ENCODE measurements around the gene SNX30. TPM values are rescaled to one million over a fixed set of nuclear protein-coding genes. Genes with fewer than 3 reads are reported as not detected.

SNX30 gene
- total RNA-seq, 2 experiments from 2014 or later: 3.4 to 3.7 TPM

DNA sequence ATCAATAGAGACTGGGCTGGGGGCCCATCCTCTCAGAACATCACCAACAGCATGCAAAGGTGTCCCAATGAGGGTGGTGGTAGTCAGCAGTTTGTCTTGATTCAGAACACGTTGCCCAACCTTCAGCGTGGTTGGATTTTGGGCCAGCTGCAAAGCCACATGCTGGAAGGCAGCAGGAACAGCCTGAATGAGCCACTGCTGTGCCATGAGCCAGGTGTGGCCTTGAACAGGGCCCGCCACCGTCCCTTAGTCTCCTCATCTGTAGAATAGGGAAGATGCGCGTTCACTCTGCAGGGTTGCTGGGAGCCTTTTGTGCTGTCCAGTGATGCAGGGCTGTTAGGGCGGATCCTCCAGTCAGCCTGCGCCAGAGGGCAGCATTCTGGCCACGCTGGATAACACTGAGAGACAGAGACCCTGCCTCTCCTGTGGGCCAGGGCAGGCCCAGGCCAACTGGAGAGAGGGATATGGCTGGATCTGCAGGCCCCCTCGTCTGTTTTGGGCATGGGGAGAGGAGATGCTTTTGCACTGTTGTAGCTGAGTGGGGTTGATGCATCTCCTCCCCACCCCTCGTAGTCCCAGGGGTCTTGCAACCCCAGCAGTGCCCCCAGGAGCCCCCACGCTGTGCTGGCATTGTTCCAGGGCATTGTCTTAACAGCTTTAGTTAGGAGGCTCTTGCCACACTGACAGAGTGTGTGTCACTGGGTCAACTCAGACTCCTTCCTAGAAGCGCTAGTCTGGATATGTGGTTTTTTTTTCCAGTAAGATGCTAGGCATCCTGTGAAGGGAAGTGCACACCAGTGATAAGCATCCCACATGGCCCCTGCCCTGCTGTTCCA is 98.0 kb downstream of the SNX30 start:
- POLR2A ChIA-PET: no interaction called here
- CTCF ChIA-PET: no interaction called here

DNA sequence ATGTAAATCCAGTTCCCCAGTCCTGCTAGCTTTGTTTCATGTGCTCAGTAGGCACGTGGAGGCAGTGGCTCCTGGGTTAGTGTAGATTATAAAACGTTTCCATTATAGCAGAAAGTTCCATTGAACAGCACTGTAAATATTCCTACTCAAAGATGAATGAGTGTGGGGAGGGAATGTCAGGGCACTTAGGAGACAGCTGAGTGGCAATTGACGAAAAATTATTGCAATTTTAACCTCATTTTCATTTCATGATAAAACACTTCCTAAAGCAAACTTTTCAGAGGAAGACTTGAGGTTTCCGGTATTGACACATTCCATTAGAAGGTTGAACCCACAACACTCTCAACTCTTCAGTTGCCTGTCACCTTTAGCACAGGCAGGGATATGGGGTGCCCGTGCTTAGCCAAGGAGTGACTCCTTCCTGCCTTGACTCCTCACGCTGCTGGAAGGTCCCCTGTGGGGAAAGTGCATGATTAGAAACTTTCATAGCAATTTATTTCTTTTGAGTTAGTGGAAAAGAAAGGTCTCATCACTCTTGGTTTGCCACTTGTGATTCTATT is 98.9 kb downstream of the SNX30 start:
- ChIA-PET CTCF (no interaction called here), POLR2A (no interaction called here)

DNA sequence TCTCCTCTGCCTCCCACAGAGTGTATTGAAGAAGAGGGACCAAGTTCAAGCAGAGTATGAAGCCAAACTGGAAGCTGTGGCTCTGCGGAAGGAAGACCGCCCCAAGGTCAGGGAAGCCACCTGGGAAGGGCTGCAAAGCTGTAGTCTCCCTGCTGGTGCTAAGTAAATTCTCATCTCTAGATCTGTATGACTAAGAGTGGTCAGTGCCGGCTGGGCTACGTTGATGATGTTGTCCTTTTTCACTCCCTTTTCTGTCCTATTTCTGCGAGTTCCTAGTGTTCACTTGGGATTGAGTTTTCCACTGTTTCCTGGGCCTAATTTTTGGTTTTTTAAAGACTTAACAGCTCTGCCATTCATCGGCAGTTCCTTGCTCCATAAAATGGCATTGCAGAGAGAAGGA is 100.3 kb downstream of the SNX30 start:
- CTCF ChIA-PET: no interaction called here

DNA sequence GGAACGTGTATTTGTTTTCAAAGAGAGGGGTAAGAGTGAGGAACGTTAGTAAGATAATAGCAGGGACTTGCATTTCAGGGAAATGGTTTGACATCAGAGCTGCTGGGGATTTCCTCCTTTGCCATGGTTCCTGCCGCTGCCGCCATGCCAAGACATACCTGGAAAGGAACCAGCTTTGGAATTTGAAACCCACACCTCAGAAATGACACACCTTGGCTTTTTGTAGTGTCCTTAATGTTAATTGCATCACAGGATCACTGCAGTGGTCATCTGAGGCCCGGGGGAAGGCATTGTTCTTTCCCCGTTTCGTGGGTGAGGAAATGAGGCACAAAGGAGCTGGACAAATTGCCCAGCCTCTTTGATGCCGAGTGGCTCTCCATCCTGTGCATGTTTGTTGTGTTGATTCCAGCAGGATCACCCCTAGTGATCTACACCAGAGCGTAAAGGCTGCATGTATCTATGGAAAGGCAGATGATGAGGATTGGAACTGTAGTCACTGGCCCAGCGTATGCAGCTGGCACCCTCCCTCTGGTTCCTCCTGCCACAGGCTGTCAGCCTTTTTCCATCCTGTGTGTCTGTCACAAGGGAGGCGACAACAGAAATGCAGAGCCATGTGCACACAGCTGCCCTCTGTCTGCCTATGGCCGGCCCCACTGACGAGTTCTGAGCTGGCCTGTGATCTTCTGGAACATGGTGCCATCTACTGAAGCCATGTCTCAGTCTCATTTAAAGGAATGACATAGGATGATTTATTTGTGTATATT is 102.4 kb downstream of the SNX30 start:
- CTCF ChIA-PET: no interaction called here

More for the DNA sequence above, 100.3 kb downstream of the SNX30 start:
- POLR2A ChIA-PET: no interaction called here

DNA sequence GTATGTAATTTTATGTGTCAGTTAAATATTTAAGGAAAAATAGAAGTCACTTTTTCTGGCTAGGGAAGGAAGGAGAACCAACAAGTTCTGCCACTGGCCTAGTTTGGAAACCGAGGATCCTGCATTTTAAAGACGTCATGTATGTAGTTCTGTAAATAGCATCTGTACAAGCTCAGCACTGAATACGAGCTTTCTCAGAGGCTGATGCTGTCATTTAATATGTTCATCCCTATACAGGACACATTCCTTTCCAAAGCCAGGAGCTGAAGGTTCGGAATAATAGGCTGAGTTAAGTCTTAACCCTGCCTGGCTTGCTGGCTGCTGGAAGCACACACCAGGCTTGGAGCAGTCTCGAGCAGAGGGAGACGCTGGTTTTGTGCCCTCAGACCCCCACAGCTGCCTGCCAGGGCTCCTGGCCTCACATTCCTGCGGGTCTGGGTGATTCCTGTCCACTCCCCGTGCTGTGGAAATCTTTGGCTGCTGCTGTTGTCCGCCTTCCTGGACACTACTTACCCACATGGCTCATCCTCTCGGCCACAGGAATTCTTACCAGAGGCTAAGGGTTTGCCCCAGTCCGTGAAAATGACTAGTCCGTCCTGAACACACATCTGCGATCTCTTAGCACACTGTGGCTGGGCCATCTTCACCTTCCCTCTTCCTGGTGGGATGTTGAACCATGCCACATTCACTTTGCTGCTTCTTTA is 103.5 kb downstream of the SNX30 start:
- ChIA-PET POLR2A (no interaction called here), CTCF (no interaction called here)

More for the DNA sequence above, 102.4 kb downstream of the SNX30 start:
- POLR2A ChIA-PET: no interaction called here

DNA sequence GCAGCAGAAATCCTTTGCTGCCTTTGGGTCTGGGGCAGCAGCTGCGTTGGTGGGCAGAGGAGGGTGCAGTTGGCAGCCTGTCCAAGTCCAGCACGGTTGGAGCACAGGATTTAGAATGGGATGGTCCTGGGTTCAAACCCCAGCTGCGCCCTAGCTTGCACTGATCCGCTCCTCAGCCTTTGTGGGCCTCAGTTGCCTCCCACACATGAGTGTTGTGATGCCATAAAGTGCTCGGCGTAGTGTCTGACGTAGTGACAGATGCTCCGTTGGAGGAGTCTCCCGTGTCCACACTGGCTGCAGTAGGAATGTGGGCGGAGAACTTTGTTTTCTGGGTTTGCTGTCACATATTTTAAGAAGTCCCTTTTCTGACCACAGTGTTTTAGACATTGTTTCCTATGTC is 104.1 kb downstream of the SNX30 start:
- POLR2A ChIA-PET: no interaction called here
- CTCF ChIA-PET: interaction anchor here (0.6 kb wide), 1 partner anchor 1149 kb away, joined by 3 read pairs; no protein-coding TSS in a partner anchor

DNA sequence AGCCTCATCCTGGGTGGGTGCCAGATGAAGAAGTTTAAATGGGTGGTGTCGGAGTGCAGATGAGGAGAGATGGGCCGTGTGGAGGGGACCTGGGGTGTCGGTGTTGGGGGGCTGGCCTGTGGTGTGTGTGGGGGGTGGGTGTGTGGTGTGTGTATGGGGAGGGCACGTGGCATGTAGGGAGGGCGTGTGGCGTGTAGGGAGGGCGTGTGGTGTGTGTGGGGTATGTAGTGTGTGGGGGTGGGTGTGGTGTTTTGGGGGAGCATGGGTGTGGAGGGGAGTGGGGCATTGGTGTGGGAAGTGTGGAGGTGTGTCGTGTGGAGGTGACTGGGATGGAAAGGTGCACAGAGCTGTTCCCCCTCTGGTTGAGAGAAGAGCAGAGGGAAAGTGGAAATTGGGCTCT is 105.6 kb downstream of the SNX30 start:
- CTCF ChIA-PET: interaction anchor here (0.6 kb wide), 1 partner anchor 288 kb away, joined by 3 read pairs; no protein-coding TSS in a partner anchor
- POLR2A ChIA-PET: no interaction called here

DNA sequence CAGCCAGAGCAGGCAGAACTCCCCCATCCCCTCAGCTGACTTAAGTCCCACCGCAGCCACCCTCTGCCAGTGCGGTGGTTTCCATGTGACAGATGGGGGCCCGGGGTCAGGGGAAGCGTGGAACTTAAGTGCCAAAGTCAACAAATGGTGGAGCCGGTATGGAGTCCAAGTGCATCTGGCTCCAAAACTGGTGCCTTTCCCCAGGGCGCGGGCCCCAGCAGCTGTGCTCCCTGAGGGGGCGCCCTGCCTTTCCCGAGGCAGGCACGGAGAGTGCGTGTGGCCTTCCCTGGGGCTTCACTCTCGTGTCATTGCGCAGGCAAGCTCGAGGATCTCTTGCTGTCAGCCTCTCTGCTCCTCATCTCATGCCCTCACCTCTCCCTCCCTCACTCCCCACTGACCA is 106.3 kb downstream of the SNX30 start:
- ChIA-PET CTCF (interaction anchor here (0.6 kb wide), 1 partner anchor 288 kb away, joined by 3 read pairs; no protein-coding TSS in a partner anchor), POLR2A (no interaction called here)

DNA sequence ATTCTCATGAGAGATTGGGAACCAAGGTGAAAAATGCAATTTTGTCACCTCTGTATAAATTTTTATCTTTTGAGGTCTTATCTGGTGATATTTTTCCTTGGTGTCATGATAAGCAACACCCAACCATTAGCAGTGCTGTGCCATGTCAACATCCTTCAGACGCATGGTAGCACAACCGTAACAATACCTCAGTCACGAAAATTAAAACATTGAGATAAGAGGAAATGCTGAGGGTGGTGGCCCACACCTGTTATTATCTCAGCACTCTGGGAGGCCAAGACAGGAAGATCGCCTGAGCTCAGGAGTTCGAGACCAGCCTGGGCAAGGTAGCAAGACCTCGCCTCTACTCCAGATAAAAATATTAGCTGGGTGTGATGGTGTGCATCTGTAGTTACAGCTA is 107.4 kb downstream of the SNX30 start:
- ChIA-PET POLR2A (no interaction called here), CTCF (no interaction called here)

DNA sequence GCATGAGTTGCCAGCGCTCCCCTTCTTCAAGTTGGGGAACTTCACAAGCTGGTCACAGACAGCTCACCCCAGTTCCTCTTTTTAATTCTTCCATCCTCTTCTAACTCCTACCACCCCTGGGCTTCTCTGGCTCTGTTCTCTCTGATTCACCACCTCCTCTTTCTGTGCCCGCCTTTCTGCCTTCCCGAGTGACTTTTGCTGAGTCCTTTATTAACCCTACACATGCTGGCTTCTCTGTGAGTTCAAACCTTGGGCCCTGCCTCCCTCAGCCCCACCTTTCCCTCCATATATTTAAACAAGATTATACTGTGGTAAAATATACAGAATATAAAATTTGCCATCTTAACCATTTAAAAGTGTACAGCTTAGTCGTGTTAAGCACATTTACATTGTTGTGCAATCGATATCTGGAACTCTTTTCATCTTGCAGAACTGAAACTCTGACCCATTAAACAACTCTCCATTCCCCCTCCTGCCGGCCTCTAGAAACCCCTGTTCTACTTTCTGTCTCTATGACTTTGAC is 108.1 kb downstream of the SNX30 start:
- POLR2A ChIA-PET: no interaction called here
- CTCF ChIA-PET: no interaction called here

DNA sequence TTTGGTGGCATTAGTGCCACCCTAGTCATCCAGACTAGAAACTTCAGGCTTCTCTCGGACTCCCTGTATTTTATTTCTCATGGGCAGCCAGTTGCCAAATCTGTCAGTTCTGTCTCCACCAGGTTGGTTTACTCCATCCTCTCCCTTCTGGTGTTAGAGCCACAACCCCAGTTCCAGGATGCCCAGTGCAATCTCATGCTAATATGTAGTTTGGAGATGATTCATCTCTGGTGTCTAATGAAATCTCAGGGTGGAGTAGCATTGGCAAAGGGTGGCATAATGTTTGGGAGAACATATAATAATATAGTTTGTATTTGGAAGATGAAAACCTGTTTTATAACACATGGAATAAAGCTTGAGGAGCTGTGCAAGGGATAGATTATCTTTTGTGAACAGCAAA is 109.9 kb downstream of the SNX30 start:
- CTCF ChIA-PET: no interaction called here
- POLR2A ChIA-PET: interaction anchor here (0.5 kb wide), 1 partner anchor 313 kb away, joined by 4 read pairs; no protein-coding TSS in a partner anchor

DNA sequence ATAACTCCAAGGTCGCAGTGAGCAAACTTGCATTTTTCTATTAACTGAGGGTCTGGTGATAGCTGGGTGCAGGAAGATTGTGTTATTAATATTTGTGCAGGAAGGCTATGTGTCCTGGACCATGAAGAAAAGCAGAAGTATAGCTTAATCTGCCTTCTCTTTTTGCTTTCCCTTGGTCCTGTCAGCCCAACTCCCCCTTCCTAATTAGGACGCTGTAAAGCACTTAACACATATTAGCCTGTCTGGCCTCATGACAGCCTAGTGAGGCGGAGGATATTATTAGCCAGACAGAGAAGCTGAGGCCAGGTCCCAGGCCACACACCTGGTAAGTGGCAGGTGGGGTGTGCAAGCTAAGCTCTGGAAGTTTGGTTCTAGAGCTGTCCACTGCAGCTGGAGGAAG is 110.6 kb downstream of the SNX30 start:
- ChIA-PET CTCF (no interaction called here), POLR2A (no interaction called here)

DNA sequence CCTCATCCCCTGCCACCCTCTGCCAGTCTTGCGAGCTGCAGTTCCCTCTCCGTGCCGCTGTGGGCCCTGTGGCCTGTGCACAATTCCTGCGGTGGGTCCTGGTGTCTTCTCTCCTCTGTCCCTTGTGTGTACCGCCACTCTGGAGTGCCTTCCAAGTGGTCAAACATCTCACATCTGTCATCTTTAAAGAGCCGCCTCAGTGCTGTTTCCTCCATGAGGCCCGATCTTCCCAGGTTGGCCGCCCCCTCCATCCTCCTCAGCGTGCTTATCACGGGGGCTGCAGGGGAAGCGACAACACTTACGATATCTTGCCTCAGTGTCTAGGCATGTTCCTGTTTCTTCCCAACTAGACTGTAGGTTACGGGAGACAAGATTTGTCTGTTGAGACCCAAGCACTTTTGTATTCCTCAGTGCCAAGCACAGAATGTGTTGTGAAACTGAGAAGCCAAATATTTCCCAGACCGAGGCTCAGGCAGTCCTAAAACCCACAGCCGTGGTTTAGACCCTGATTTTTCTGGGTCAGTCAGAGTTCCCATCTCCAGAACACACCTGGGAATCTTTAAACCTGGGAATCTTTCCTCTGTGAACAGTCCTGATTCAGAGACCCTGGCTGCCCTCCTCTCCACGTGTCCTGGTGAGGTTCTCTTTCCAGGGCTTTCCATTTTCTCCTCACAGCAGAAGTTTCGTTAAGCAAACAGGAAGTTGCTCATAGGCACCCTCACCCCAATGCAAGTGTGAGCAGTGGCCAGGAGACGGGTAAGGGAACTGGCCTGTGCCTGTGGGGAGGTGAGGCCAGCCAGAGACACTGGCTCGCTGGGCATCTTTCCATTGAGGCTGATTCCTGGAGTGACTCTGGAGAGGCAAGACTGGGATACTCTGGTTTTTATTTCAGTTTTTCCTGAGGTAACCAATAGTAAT is 111.3 kb downstream of the SNX30 start:
- ChIA-PET CTCF (no interaction called here), POLR2A (no interaction called here)

DNA sequence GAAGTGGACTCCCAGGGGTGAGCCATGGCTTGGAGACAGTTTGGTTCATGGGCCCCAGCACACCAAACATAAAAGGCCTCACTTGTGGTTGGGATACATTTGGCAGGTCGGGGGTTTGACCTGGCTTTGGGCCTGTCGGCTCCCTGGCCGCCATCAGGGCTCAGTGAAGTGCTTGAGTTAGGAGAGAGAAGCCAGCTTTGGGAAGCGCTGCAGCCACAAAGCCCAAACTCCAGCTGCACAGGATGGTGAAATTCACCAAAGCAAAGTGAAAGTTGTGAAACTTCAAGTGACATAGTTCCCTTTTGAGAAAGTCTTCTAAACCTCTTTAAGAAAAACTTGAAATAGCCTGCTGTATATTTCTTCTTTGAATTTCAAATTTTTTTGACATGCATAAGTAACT is 112.7 kb downstream of the SNX30 start:
- CTCF ChIA-PET: no interaction called here
- POLR2A ChIA-PET: no interaction called here

DNA sequence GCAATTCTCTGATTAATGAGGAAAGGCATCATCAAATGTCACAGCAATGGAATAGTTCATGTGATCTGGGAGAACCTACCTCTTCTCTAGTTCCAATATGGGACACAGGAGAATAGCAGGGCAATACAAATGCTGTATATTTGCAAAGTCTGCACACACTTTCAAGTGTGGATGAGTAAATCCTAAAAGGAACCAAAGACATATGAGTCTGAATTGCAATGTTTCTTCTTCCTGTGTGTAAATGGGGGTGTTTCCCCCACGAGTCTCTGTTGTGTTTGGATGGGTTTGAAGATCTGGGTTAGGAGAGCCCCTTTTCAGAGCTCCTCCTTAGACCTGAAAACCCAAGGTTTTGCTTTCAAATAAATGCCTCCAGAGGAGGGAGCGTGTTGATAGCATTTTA is 113.2 kb downstream of the SNX30 start:
- ChIA-PET CTCF (no interaction called here), POLR2A (no interaction called here)

DNA sequence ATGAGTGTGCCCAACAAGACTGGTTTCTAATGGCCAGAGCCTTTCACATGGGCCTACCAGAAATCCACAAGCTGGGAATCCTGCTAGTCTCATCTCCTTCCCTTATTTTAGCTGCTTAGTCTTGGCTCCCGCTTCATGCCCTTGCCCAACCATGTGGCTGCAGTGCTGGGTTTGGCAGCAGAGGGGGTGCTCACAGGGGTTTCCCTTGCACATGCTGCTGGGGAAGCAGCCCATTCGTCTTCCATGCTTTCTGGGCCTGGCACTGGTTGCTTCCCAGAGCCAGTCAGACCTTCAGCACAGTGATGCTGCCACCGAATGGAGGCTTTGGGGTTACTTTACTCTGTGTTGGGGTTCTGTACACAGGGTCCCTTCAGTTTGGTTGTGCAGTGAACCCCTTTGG is 113.8 kb downstream of the SNX30 start:
- ChIA-PET CTCF (no interaction called here), POLR2A (no interaction called here)

DNA sequence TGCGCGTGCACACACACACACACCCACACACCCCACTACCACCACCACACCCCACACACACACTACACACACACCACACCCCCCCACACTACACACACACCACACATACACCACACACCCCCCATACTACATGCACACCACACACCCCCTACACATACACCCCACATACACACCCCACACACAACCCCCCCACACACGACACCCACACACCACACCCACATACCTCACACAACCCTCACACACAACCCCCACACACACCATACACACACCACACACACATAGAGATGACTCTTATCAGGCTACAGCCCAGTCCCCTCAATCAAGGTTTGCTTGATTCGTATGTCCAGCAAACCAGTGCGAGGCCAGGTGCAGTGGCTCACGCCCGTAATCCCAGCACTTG is 114.4 kb downstream of the SNX30 start:
- ChIA-PET POLR2A (no interaction called here), CTCF (no interaction called here)

DNA sequence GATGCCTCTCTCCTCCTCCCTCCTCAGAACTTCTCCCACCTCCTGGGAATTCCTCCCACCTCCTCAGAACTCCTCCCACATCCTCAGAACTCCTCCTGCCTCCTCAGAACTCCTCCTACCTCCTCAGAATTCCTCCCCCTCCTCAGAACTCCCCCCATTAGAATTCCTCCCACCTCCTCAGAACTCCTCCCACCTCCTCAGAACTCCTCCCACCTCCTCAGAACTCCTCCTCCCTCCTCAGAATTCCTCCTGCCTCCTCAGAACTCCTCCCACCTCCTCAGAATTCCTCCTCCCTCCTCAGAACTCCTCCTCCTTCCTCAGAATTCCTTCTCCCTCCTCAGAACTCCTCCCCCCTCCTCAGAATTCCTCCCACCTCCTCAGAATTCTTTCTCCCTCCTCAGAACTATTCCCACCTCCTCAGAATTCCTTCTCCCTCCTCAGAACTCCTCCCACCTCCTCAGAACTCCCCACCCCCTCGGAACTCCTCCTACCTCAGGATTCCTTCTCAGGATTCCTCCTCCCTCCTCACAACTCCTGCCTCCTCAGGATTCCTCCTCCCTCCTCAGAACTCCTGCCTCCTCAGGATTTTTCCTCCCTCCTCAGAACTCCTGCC is 116.2 kb downstream of the SNX30 start:
- CTCF ChIA-PET: no interaction called here

More for the DNA sequence above, 116.2 kb downstream of the SNX30 start:
- POLR2A ChIA-PET: no interaction called here
